OCI-LY7 (cell line): ENCODE data around the gene AKT2. TPM values are rescaled to one million over a fixed set of nuclear protein-coding genes. Genes with fewer than 3 reads are reported as not detected.
A peak's percentile ranks its signal among the peaks of the same experiment; 100 is the strongest.

Source experiments
- BruUV-seq: library from RNA; stranded (reverse); fragments of 400-500 nt; replicated peaks from 2 replicates; lab custom pipeline; 2021; lab: Mats Ljungman, UMichigan
- CTCF ChIA-PET: fragments of 300-600 bp; sonication (Branson Sonifier 250); formaldehyde crosslinking; loops from one replicate; lab custom pipeline; 2022; ENCODE audit warnings: antibody characterized with exemption; ENCODE audit not compliant: unreplicated experiment; lab: Charles Lee
- POLR2A ChIA-PET: fragments of 300-600 bp; sonication (Branson Sonifier 250); formaldehyde crosslinking; loops from one replicate; lab custom pipeline; 2022; ENCODE audit warnings: antibody characterized with exemption; lab: Charles Lee
- DNase-seq: peaks from one replicate; pipeline ENCODE4 v3.0.0-alpha.2; 2015; ENCODE audit warnings: low spot score
- H2AFZ ChIP-seq: fragments of 200-600 bp; sonication (generic), shearing (Covaris generic); 2 replicates; pipeline ENCODE4 v1.6.1; 2014; ENCODE audit warnings: mild to moderate bottlenecking, antibody characterized with exemption, low read length, moderate library complexity
- H3K27ac ChIP-seq: fragments of 200-600 bp; sonication (generic); 2 replicates; pipeline ENCODE4 v1.5.1; 2014; ENCODE audit warnings: mixed run types, low read depth, mild to moderate bottlenecking, moderate library complexity, low read length, inconsistent platforms; ENCODE audit not compliant: poor library complexity, severe bottlenecking
- H3K36me3 ChIP-seq: fragments of 200-600 bp; sonication (generic); 2 replicates; pipeline ENCODE4 v1.6.1; 2014; ENCODE audit warnings: mild to moderate bottlenecking, antibody characterized with exemption, low read length, moderate library complexity, mixed read lengths; ENCODE audit not compliant: insufficient read depth
- H3K4me1 ChIP-seq: fragments of 200-600 bp; sonication (generic); 2 replicates; pipeline ENCODE4 v1.5.1; 2014; ENCODE audit warnings: mild to moderate bottlenecking, low read length; ENCODE audit not compliant: insufficient read depth, poor library complexity, severe bottlenecking
- H3K4me2 ChIP-seq: fragments of 200-600 bp; sonication (generic); 2 replicates; pipeline ENCODE4 v1.6.1; 2014; ENCODE audit warnings: mild to moderate bottlenecking, low read length
- H3K4me3 ChIP-seq: fragments of 200-600 bp; sonication (generic); 2 replicates; pipeline ENCODE4 v1.5.1; 2014; ENCODE audit warnings: mild to moderate bottlenecking, low read depth, low read length; ENCODE audit not compliant: poor library complexity, severe bottlenecking
- H3K79me2 ChIP-seq: fragments of 200-600 bp; sonication (generic); 2 replicates; pipeline ENCODE4 v1.6.1; 2016; ENCODE audit warnings: low read depth, mild to moderate bottlenecking, low read length, moderate library complexity, mixed read lengths; ENCODE audit not compliant: insufficient read depth
- H3K9me2 ChIP-seq: fragments of 200-600 bp; sonication (generic); 2 replicates; pipeline ENCODE4 v1.6.1; 2016; ENCODE audit warnings: mild to moderate bottlenecking, low read length, mixed read lengths; ENCODE audit not compliant: insufficient read depth
- H3K9me3 ChIP-seq: fragments of 200-600 bp; sonication (generic); 2 replicates; pipeline ENCODE4 v1.6.1; 2014; ENCODE audit warnings: mild to moderate bottlenecking, mixed run types, low read length, mixed read lengths
- H4K20me1 ChIP-seq: fragments of 200-600 bp; sonication (generic); 2 replicates; pipeline ENCODE4 v1.6.1; 2014; ENCODE audit warnings: mild to moderate bottlenecking, antibody characterized with exemption, low read length, moderate library complexity, mixed read lengths; ENCODE audit not compliant: insufficient read depth
- EZH2phosphoT487 ChIP-seq: fragments of 200-600 bp; sonication (generic); IDR thresholded peaks from 2 replicates; pipeline ENCODE4 v1.6.1; 2018; ENCODE audit warnings: low read depth, borderline replicate concordance, mild to moderate bottlenecking, mixed run types, antibody characterized with exemption, low read length, moderate library complexity, mixed read lengths
- intact Hi-C: fragments of 100-400 bp; cut with micrococcal nuclease; formaldehyde crosslinking; loops from one replicate; pipeline ENCODE4 v1.10.0; 2022; ENCODE audit not compliant: unreplicated experiment
- total RNA-seq, 2 experiments: library from RNA; depleted of rRNA in 1 of 2; stranded (reverse); fragments of >200 nt in 1 of 2; shearing (Covaris generic) in 1 of 2; gene quantifications; 2 replicates each; pipeline ENCODE4 v1.2.3, GENCODE V29; 2014 to 2022
- TF ChIP-seq, protein P1 (sequence below): fragments of 200-600 bp; sonication (generic); conservative IDR thresholded peaks from 2 replicates; pipeline ENCODE4 v1.5.1; 2014; ENCODE audit warnings: mild to moderate bottlenecking, antibody characterized with exemption, low read length, moderate library complexity, mixed read lengths

The AKT2 gene
- total RNA-seq, 2 experiments from 2014 or later: 116 to 197 TPM

DNA sequence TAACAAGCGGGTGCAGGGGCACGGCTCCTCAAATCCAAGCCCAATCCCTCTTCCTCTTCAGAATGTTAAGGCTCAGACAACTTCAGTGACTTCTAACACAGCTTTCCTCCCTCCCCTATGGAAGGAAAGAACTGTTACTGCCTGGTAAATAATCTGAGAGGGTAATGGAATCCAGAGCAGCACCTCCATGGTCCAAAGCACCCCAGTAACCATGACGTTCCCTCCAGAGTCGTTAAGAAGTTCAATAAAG is 969 bp downstream of the AKT2 start:
- TF ChIP-seq, protein P1, sequence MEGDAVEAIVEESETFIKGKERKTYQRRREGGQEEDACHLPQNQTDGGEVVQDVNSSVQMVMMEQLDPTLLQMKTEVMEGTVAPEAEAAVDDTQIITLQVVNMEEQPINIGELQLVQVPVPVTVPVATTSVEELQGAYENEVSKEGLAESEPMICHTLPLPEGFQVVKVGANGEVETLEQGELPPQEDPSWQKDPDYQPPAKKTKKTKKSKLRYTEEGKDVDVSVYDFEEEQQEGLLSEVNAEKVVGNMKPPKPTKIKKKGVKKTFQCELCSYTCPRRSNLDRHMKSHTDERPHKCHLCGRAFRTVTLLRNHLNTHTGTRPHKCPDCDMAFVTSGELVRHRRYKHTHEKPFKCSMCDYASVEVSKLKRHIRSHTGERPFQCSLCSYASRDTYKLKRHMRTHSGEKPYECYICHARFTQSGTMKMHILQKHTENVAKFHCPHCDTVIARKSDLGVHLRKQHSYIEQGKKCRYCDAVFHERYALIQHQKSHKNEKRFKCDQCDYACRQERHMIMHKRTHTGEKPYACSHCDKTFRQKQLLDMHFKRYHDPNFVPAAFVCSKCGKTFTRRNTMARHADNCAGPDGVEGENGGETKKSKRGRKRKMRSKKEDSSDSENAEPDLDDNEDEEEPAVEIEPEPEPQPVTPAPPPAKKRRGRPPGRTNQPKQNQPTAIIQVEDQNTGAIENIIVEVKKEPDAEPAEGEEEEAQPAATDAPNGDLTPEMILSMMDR: no peak
- no peak for TF ChIP-seq EZH2phosphoT487
- peaks cover 6% of the 10 kb centered on the region; the same call in 1 of the 2 replicates for H3K36me3 ChIP-seq

DNA sequence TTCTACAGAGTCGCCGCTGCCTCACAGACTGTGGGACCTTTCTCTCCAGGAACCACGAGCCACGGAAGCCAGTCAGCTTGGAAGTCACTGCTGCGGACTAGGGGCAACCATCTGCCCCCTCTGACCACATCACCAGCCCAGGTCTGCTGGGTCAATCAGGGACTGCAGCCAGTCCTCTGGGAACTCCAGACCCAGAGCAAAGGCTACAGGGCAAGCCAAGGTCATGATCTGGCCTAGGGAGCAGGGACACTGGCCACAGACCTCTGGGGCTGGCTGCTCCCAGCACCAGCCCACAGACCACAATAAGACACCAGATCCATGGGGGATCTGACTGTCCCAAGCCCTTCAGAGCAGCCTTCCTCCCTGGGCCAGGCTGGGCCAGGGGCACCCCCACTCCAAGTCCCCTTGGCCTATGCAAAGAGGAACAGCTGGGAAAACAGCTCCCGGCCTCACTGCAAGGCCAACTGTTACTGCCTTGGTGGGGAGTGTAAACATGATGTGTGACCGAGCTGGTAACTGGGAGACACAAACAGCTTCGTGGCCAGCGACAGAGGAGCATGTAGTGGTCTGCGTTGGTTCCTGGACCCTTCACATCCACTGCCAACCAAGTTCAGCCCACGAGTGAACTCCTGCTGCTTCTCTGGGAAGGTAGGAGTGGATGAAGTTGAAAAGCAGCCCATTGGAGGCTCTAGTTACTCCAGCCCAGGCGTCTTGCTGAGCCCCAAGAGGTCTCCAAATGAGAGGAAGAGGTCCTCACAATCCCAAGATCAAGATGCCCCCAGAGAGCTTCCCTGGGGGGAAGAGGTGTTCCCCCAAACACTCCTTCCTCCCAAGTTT is 1.5 kb downstream of the AKT2 start:
- Histone ChIP-seq H3K9me2 (no peaks in the 10 kb centered on the region), H3K4me3 (peak overlapping the region; percentile 85), H3K4me1 (peaks cover 67% of the 10 kb centered on the region), H4K20me1 (no peaks in the 10 kb centered on the region), H3K79me2 (peaks cover 61% of the 10 kb centered on the region), H3K27ac (peak overlapping the region; percentile 94), H3K4me2 (peak overlapping the region; percentile 93), H3K9me3 (no peaks in the 10 kb centered on the region), H3K36me3 (peaks cover 6% of the 10 kb centered on the region; the same call in 1 of the 2 replicates), H2AFZ (no peak overlapping the region)
- ChIA-PET POLR2A (interaction anchor here (0.6 kb wide), 1 partner anchor 109 kb away, joined by 3 read pairs; no protein-coding TSS in a partner anchor), CTCF (no interaction called here)
- DNase-seq: peak; percentile 27
- no peak for TF ChIP-seq EZH2phosphoT487
- TF ChIP-seq, protein P1: no peak; the same call in 1 of the 2 replicates
- BruUV-seq: no TSS peak
- intact Hi-C loops: loop anchor here (10.0 kb wide), 3 partner anchors 139 to 321 kb away; partner anchors contain the start of genes LTBP4 and SERTAD1

More for the DNA sequence above, 969 bp downstream of the AKT2 start:
- ChIA-PET CTCF (no interaction called here), POLR2A (interaction anchor here (0.6 kb wide), 1 partner anchor 110 kb away, joined by 3 read pairs; no protein-coding TSS in a partner anchor)
- peak overlapping the region; percentile 85 for H3K4me3 ChIP-seq
- intact Hi-C loops: loop anchor here (10.0 kb wide), 3 partner anchors 139 to 321 kb away; partner anchors contain the start of genes LTBP4 and SERTAD1
- no peaks in the 10 kb centered on the region for H4K20me1 ChIP-seq
- TSS peak; percentile 78 for BruUV-seq
- no peaks in the 10 kb centered on the region for H3K9me3 ChIP-seq
- DNase-seq: no peak
- peaks cover 55% of the 10 kb centered on the region for H3K79me2 ChIP-seq
- H3K4me1 ChIP-seq: peaks cover 67% of the 10 kb centered on the region
- peak overlapping the region; percentile 28; the same call in 1 of the 2 replicates for H2AFZ ChIP-seq
- peak overlapping the region; percentile 94 for H3K27ac ChIP-seq
- peak overlapping the region; percentile 93 for H3K4me2 ChIP-seq
- H3K9me2 ChIP-seq: no peaks in the 10 kb centered on the region
